HepG2 (cell line): ENCODE results near the gene WNT5A. TPM values are rescaled to one million over a fixed set of nuclear protein-coding genes. Genes with fewer than 3 reads are reported as not detected.
A peak's percentile ranks its signal among the peaks of the same experiment; 100 is the strongest.

Source experiments
- ATAC-seq: fragments of 200-7000 bp; cut with Tn5 transposase; 3 replicates; pipeline ENCODE4 v1.9.1; 2020; ENCODE audit warnings: mild to moderate bottlenecking, moderate library complexity
- BruUV-seq: library from RNA; stranded (reverse); fragments of 400-500 nt; replicated peaks from 2 replicates; lab custom pipeline; 2021; lab: Mats Ljungman, UMichigan
- CTCF ChIA-PET: fragments of 300-600 bp; formaldehyde crosslinking; extraction: SDS; loops from one replicate; lab custom pipeline; 2021; ENCODE audit warnings: low total read pairs, inconsistent platforms, low intra/inter-chr PET ratio; lab: Yijun Ruan, JAX
- POLR2A ChIA-PET: fragments of 350-600 bp; sonication (Branson Sonifier 250); formaldehyde crosslinking; loops from one replicate; lab custom pipeline; 2020; ENCODE audit warnings: antibody characterized with exemption, inconsistent platforms; lab: Yijun Ruan, JAX
- DNase-seq: peaks from one replicate; pipeline ENCODE4 v3.0.0-alpha.2; 2015; ENCODE audit warnings: low spot score
- FAIRE-seq: peaks from 3 replicates; lab custom pipeline; 2011; peaks lifted over from hg19 to GRCh38; lab: Jason Lieb, UNC
- H2AFZ ChIP-seq: one replicate; pipeline ENCODE4 v1.6.1; 2011; ENCODE audit warnings: low read length, inconsistent platforms
- H3K27ac ChIP-seq: fragments of 300-600 bp; 3 replicates; pipeline ENCODE4 v1.8.0; 2011; ENCODE audit warnings: mixed run types, mild to moderate bottlenecking, mixed read lengths, low read length, inconsistent platforms; ENCODE audit not compliant: insufficient read depth; ENCODE audit errors: extremely low read length
- H3K27me3 ChIP-seq, 2 experiments: fragments of 200-600 bp in 1 of 2; 2 replicates in 1 of 2; 3 replicates in 1 of 2; pipeline versions ENCODE4 v1.6.0 to v1.8.0; 2011; ENCODE audit warnings: low read length in 2 of 2, mild to moderate bottlenecking in 2 of 2, moderate library complexity in 2 of 2, inconsistent platforms in 1 of 2; ENCODE audit not compliant: insufficient read depth in 2 of 2, control insufficient read depth in 1 of 2
- H3K36me3 ChIP-seq, 2 experiments: fragments of 200-600 bp in 1 of 2; replicated peaks in 1 of 2; 2 replicates in 1 of 2; 3 replicates in 1 of 2; pipeline versions ENCODE4 v1.5.1 to v1.8.0; 2011; ENCODE audit warnings: low read length in 2 of 2, inconsistent platforms in 1 of 2; ENCODE audit not compliant: insufficient read depth in 2 of 2, control insufficient read depth in 1 of 2
- H3K4me1 ChIP-seq: 2 replicates; pipeline ENCODE4 v1.5.1; 2012; ENCODE audit warnings: low read length, inconsistent platforms; ENCODE audit not compliant: insufficient read depth
- H3K4me2 ChIP-seq: 2 replicates; pipeline ENCODE4 v1.6.0; 2011; ENCODE audit warnings: low read depth, low read length, inconsistent platforms
- H3K4me3 ChIP-seq, 3 experiments: fragments of 200-600 bp in 1 of 3; sonication (generic), shearing (Covaris generic) in 1 of 3; replicated peaks in 1 of 3; 2 replicates each; pipeline ENCODE4 v1.5.1; 2011 to 2016; ENCODE audit warnings: low read length in 3 of 3, inconsistent platforms in 2 of 3, low read depth in 2 of 3, mild to moderate bottlenecking in 2 of 3, control low read depth in 1 of 3, mixed read lengths in 1 of 3; ENCODE audit not compliant: insufficient read depth in 1 of 3
- H3K79me2 ChIP-seq: one replicate; pipeline ENCODE4 v1.6.1; 2011; ENCODE audit warnings: low read length, inconsistent platforms; ENCODE audit not compliant: insufficient read depth
- H3K9ac ChIP-seq: 2 replicates; pipeline ENCODE4 v1.6.0; 2011; ENCODE audit warnings: mild to moderate bottlenecking, low read depth, low read length, inconsistent platforms; ENCODE audit not compliant: insufficient read depth
- H3K9me3 ChIP-seq: 2 replicates; pipeline ENCODE4 v1.5.1; 2012; ENCODE audit warnings: mild to moderate bottlenecking, low read length
- H4K20me1 ChIP-seq: 2 replicates; pipeline ENCODE4 v1.6.0; 2011; ENCODE audit warnings: inconsistent platforms, mild to moderate bottlenecking, low read length, moderate library complexity; ENCODE audit not compliant: insufficient read depth
- JARID2 ChIP-seq: sonication (generic); formaldehyde crosslinking; IDR thresholded peaks from 2 replicates; pipeline ENCODE4 v1.8.1; 2023; ENCODE audit warnings: missing genetic modification reagents, inconsistent platforms; ENCODE audit not compliant: insufficient replicate concordance
- KAT7 ChIP-seq: IDR thresholded peaks from 2 replicates; pipeline ENCODE4 v1.6.1; 2018; ENCODE audit warnings: borderline replicate concordance, missing compliant biosample characterization
- KLF11 ChIP-seq: IDR thresholded peaks from 2 replicates; pipeline ENCODE4 v1.6.1; 2016; ENCODE audit warnings: missing compliant biosample characterization
- MAFF ChIP-seq: IDR thresholded peaks from 2 replicates; pipeline ENCODE4 v1.6.1; 2011; ENCODE audit warnings: low read depth, low read length, improper control_type of control experiment
- MAFK ChIP-seq, 2 experiments: IDR thresholded peaks in 1 of 2; conservative IDR thresholded peaks in 1 of 2; 2 replicates each; pipeline ENCODE4 v1.6.1; 2011; ENCODE audit warnings: improper control_type of control experiment in 2 of 2, low read length in 2 of 2
- PRDM15 ChIP-seq: sonication (generic); formaldehyde crosslinking; IDR thresholded peaks from 2 replicates; pipeline ENCODE4 v1.4.0; 2020; ENCODE audit warnings: missing genetic modification reagents
- TARDBP ChIP-seq: sonication (generic); formaldehyde crosslinking; IDR thresholded peaks from 2 replicates; pipeline ENCODE4 v1.8.0; 2022; ENCODE audit warnings: mild to moderate bottlenecking, missing genetic modification reagents
- ZNF30 ChIP-seq: sonication (generic); formaldehyde crosslinking; IDR thresholded peaks from 2 replicates; pipeline ENCODE4 v1.5.0; 2020; ENCODE audit warnings: mild to moderate bottlenecking, missing genetic modification reagents
- WGBS: methylation state at CpG from one replicate; pipeline ENCODE4 v1.1.6; 2017; ENCODE audit warnings: low lambda C conversion rate; 5-methylcytosine and 5-hydroxymethylcytosine counted together
- in situ Hi-C: cut with HindIII; loops from 2 replicates; pipeline ENCODE4 v1.10.0; 2017; ENCODE audit warnings: low pct_unique_long_range_greater_than_20kb; ENCODE audit not compliant: extremely low pct_ligation_motif_present
- intact Hi-C: fragments of 100-400 bp; cut with micrococcal nuclease; formaldehyde crosslinking; loops from one replicate; pipeline ENCODE4 v1.10.0; 2022; ENCODE audit not compliant: unreplicated experiment
- polyA plus RNA-seq, 8 experiments: library from polyadenylated mRNA; depleted of rRNA in 3 of 8; stranded (reverse) in 7 of 8; unstranded in 1 of 8; fragments of >200 nt; fragmentation: Illumina TruSeq in 4 of 8; extraction: Trizol in 4 of 8; gene quantifications; 2 replicates each; pipeline versions ENCODE4 v1.2.1 to v1.2.3, GENCODE V29; 2011 to 2016; ENCODE audit warnings: low read depth in 4 of 8, missing spikeins in 1 of 8, mixed read lengths in 1 of 8; ENCODE audit not compliant: insufficient read depth in 1 of 8
- total RNA-seq, 5 experiments: library from RNA; depleted of rRNA; stranded (reverse); fragments of >200 nt; fragmentation: Illumina TruSeq; extraction: Trizol; gene quantifications; 2 replicates each; pipeline ENCODE4 v1.2.3, GENCODE V29; 2016; ENCODE audit warnings: low read depth in 1 of 5

The WNT5A gene
- total and polyA plus RNA-seq, 2 of the 13 experiments (the other 11 are each of a cell fraction or from before 2014, with no cell fraction given) = not detected

GRCh38 chr3:55467099-55467498 is 20.0 kb downstream of the WNT5A start (continued):
- TF ChIP-seq PRDM15 (CRISPR knock-in tag) (no peak), KAT7 (no peak)

GRCh38 chr3:55466526-55466925 is 20.6 kb downstream of the WNT5A start:
- ChIA-PET POLR2A (no interaction called here), CTCF (no interaction called here)
- Histone ChIP-seq H3K4me2 (no peak overlapping the region), H3K4me3 (no peak overlapping the region), H3K4me1 (no peaks in the 10 kb centered on the region), H4K20me1 (no peaks in the 10 kb centered on the region), H3K27ac (no peak overlapping the region), H3K9ac (no peak overlapping the region), H3K9me3 (no peaks in the 10 kb centered on the region), H3K79me2 (no peaks in the 10 kb centered on the region), H3K27me3 (no peaks in the 10 kb centered on the region), H3K36me3 (no peaks in the 10 kb centered on the region), H2AFZ (no peak overlapping the region)
- DNase-seq (no peak), ATAC-seq (no peak), FAIRE-seq (no peak)
- TF ChIP-seq MAFK (conservative IDR thresholded peaks at IDR 0.05 in 1 of 2, IDR thresholded peaks at IDR 0.05 in 1 of 2; ENCODE audit: low read length in 2 of 2) = peak; percentile 92 to 98
- TF ChIP-seq MAFF = peak; percentile 95
- no peak for TF ChIP-seq JARID2 (CRISPR knock-in tag)
- TF ChIP-seq KLF11 (CRISPR knock-in tag) = no peak
- TF ChIP-seq TARDBP = no peak
- no peak for TF ChIP-seq ZNF30 (CRISPR knock-in tag)
- 40% methylated on average over 3 of the region's 3 CpGs for WGBS
- BruUV-seq = no TSS peak
- intact Hi-C loops (no loop called here), in situ Hi-C loops (no loop called here)
